Smooth muscle cell (in vitro differentiated cells): ENCODE measurements around the gene EXOSC3. TPM values are rescaled to one million over a fixed set of nuclear protein-coding genes. Genes with fewer than 3 reads are reported as not detected.
"Not testable (repeated sequence)": the region's sequence is repeated elsewhere in the genome, so short reads cannot be mapped to it uniquely, and the experiment has no call there.

Experiments
- DNase-seq: peaks from one replicate; lab custom pipeline; 2025; ENCODE audit not compliant: unreplicated experiment; lab: John Stamatoyannopoulos, UW
- H2AFZ ChIP-seq: fragments of 200-600 bp; sonication (generic); 2 replicates; pipeline ENCODE4 v1.6.0; 2016; ENCODE audit warnings: antibody characterized with exemption, low read depth, mild to moderate bottlenecking
- H3F3A ChIP-seq: fragments of 200-600 bp; sonication (generic); 2 replicates; pipeline ENCODE4 v1.6.0; 2017; ENCODE audit warnings: antibody characterized with exemption, low read depth
- H3K27ac ChIP-seq: fragments of 200-600 bp; sonication (generic); 2 replicates; pipeline ENCODE4 v1.5.1; 2016; ENCODE audit warnings: low read depth, mild to moderate bottlenecking
- H3K27me3 ChIP-seq: fragments of 200-600 bp; sonication (generic); 2 replicates; pipeline ENCODE4 v1.6.1; 2016; ENCODE audit warnings: low read depth, mild to moderate bottlenecking
- H3K36me3 ChIP-seq: fragments of 200-600 bp; sonication (generic); 2 replicates; pipeline ENCODE4 v1.5.1; 2016; ENCODE audit warnings: low read depth
- H3K4me1 ChIP-seq: fragments of 200-600 bp; sonication (generic); 2 replicates; pipeline ENCODE4 v1.5.1; 2016; ENCODE audit warnings: low read depth
- H3K4me2 ChIP-seq: fragments of 200-600 bp; sonication (generic); 2 replicates; pipeline ENCODE4 v1.6.0; 2016; ENCODE audit warnings: mild to moderate bottlenecking
- H3K4me3 ChIP-seq: fragments of 200-600 bp; sonication (generic); 2 replicates; pipeline ENCODE4 v1.5.1; 2016; ENCODE audit warnings: mild to moderate bottlenecking
- H3K79me2 ChIP-seq: fragments of 200-600 bp; sonication (generic); 2 replicates; pipeline ENCODE4 v1.6.0; 2016; ENCODE audit warnings: low read depth, mild to moderate bottlenecking
- H3K9ac ChIP-seq: fragments of 200-600 bp; sonication (generic); 2 replicates; pipeline ENCODE4 v1.6.0; 2016; ENCODE audit warnings: low read depth
- H3K9me3 ChIP-seq: fragments of 200-600 bp; sonication (generic); replicated peaks from 2 replicates; pipeline ENCODE4 v1.5.1; 2016; ENCODE audit warnings: low read depth
- H4K20me1 ChIP-seq: fragments of 200-600 bp; sonication (generic); 2 replicates; pipeline ENCODE4 v1.6.0; 2016; ENCODE audit warnings: low read depth
- CTCF ChIP-seq: fragments of 200-600 bp; sonication (generic); IDR thresholded peaks from 2 replicates; pipeline ENCODE4 v1.5.1; 2017; ENCODE audit warnings: borderline replicate concordance, mild to moderate bottlenecking, antibody characterized with exemption; ENCODE audit not compliant: insufficient read depth, poor library complexity, severe bottlenecking
- WGBS: methylation state at CpG from one replicate; pipeline ENCODE4 v1.1.7; 2016; ENCODE audit warnings: low lambda C conversion rate; 5-methylcytosine and 5-hydroxymethylcytosine counted together
- polyA plus RNA-seq: library from polyadenylated mRNA; unstranded; fragments of >200 nt; fragmentation: Nextera tagmentation; extraction: Ambion mirVana; gene quantifications from 2 replicates; pipeline ENCODE4 v1.2.1, GENCODE V29; 2016
- total RNA-seq: library from RNA; depleted of rRNA; stranded (reverse); fragments of >200 nt; gene quantifications from 2 replicates; pipeline ENCODE4 v1.2.3, GENCODE V29; 2014

EXOSC3 gene
- total RNA-seq (21.6 and 22.9 TPM in 2 replicates), polyA plus RNA-seq (22.6 and 38.2 TPM in 2 replicates)

- no peaks in the 10 kb centered on the region for H3K27me3 ChIP-seq
- peak within 1 kb of the TSS; percentile 89 for H3K4me3 ChIP-seq
- peaks cover 10% of the 10 kb centered on the region for H3K36me3 ChIP-seq
- under 1% methylated on average over 73 of the region's 73 CpGs for WGBS
- DNase-seq = peak; percentile 49
- H3K4me1 ChIP-seq = peaks cover 8% of the 10 kb centered on the region
- H3K4me2 ChIP-seq = peak within 1 kb of the TSS; percentile 92
- peak within 1 kb of the TSS; percentile 69 for H3K27ac ChIP-seq
- TF ChIP-seq CTCF = peak; percentile 8
- no peaks in the 10 kb centered on the region for H3F3A ChIP-seq
- no peaks in the 10 kb centered on the region for H3K9me3 ChIP-seq
- H2AFZ ChIP-seq = peak within 1 kb of the TSS; percentile 87
- H3K79me2 ChIP-seq = peaks cover 23% of the 10 kb centered on the region
- H4K20me1 ChIP-seq = peaks cover 2% of the 10 kb centered on the region
- peak within 1 kb of the TSS; percentile 79 for H3K9ac ChIP-seq
These were observed at the start of gene EXOSC3 for GRCh38 chr9:37784616-37785483. Gene EXOSC3 (minus strand): TSS chr9:37785064. CDS start chr9:37785044, 20 bp downstream.

- WGBS = 94% methylated on average over 4 of the region's 4 CpGs
- H3K36me3 ChIP-seq = peaks cover 20% of the 10 kb centered on the region
- H3F3A ChIP-seq = no peaks in the 10 kb centered on the region
These were observed 42.8 kb upstream of the EXOSC3 start for GRCh38 chr9:37827483-37828165.

GRCh38 chr9:37825174-37825573, 40.3 kb upstream of the EXOSC3 start:
- not testable (repeated sequence) for H3K9ac ChIP-seq, H3K4me2 ChIP-seq, H3K9me3 ChIP-seq, H3F3A ChIP-seq, H3K4me1 ChIP-seq, H2AFZ ChIP-seq, H3K4me3 ChIP-seq, H3K27ac ChIP-seq, DNase-seq, H3K27me3 ChIP-seq
- 94% methylated on average over 2 of the region's 2 CpGs for WGBS
- Histone ChIP-seq H3K36me3 (peaks cover 30% of the 10 kb centered on the region), H4K20me1 (peaks cover 18% of the 10 kb centered on the region), H3K79me2 (peaks cover 10% of the 10 kb centered on the region)

More at GRCh38 chr9:37827483-37828165, 42.8 kb upstream of the EXOSC3 start:
- Histone ChIP-seq H3K9ac (no peak overlapping the region), H3K79me2 (peaks cover 17% of the 10 kb centered on the region), H4K20me1 (peaks cover 15% of the 10 kb centered on the region), H3K27ac (no peak overlapping the region), H3K27me3 (no peaks in the 10 kb centered on the region), H3K9me3 (no peaks in the 10 kb centered on the region), H3K4me1 (no peaks in the 10 kb centered on the region), H2AFZ (no peak overlapping the region), H3K4me3 (no peak overlapping the region), H3K4me2 (no peak overlapping the region)
- TF ChIP-seq CTCF = no peak
- no peak for DNase-seq

GRCh38 chr9:37820142-37820541, 35.3 kb upstream of the EXOSC3 start:
- Histone ChIP-seq H2AFZ (no peak overlapping the region), H3K27ac (no peak overlapping the region), H3K9ac (no peak overlapping the region), H3K36me3 (peaks cover 35% of the 10 kb centered on the region), H3F3A (no peaks in the 10 kb centered on the region), H3K4me1 (no peaks in the 10 kb centered on the region), H3K4me3 (no peak overlapping the region), H4K20me1 (peaks cover 55% of the 10 kb centered on the region), H3K79me2 (peaks cover 37% of the 10 kb centered on the region), H3K4me2 (no peak overlapping the region), H3K9me3 (no peaks in the 10 kb centered on the region), H3K27me3 (no peaks in the 10 kb centered on the region)
- no peak for DNase-seq
- WGBS = 96% methylated on average over 5 of the region's 5 CpGs
- no peak for TF ChIP-seq CTCF
